Naive thymus-derived CD4-positive, alpha-beta T cell (primary cell): ENCODE results near the gene OR4C16. TPM values are rescaled to one million over a fixed set of nuclear protein-coding genes. Genes with fewer than 3 reads are reported as not detected.

Experiments used
- ATAC-seq: fragments of 150-1000 bp; cut with Tn5 transposase; 2 replicates; pipeline ENCODE4 v1.10.0; 2021; ENCODE audit warnings: mild to moderate bottlenecking, moderate library complexity
- CTCF ChIA-PET: fragments of 350-600 bp; sonication (Branson Sonifier 250); formaldehyde crosslinking; loops from one replicate; lab custom pipeline; 2021; ENCODE audit warnings: antibody characterized with exemption; lab: Charles Lee
- POLR2A ChIA-PET: fragments of 350-600 bp; sonication (Branson Sonifier 250); formaldehyde crosslinking; loops from one replicate; lab custom pipeline; 2021; ENCODE audit warnings: antibody characterized with exemption, inconsistent platforms; lab: Charles Lee
- DNase-seq, 9 donors: peaks; one replicate each; pipeline versions ENCODE4 v3.0.0 to v3.0.0-alpha.2; 2020 to 2022; ENCODE audit warnings: mixed read lengths in 1 of 9
- H3K27ac ChIP-seq: one replicate; pipeline ENCODE4 v1.7.0; 2013; ENCODE audit warnings: mild to moderate bottlenecking, low read depth, low read length, moderate library complexity
- H3K27me3 ChIP-seq, 2 donors: one replicate each; pipeline ENCODE4 v1.7.0; 2013; ENCODE audit warnings: low read length in 2 of 2, mild to moderate bottlenecking in 2 of 2, moderate library complexity in 2 of 2; ENCODE audit not compliant: control insufficient read depth in 2 of 2, insufficient read depth in 2 of 2
- H3K36me3 ChIP-seq, 3 experiments: 1 replicate in 2 of 3; 2 replicates in 1 of 3; pipeline ENCODE4 v1.7.0; 2013; ENCODE audit warnings: low read length in 3 of 3, mild to moderate bottlenecking in 3 of 3, moderate library complexity in 1 of 3; ENCODE audit not compliant: insufficient read depth in 3 of 3, control insufficient read depth in 2 of 3
- H3K4me1 ChIP-seq, 2 donors: one replicate each; pipeline ENCODE4 v1.7.0; 2013; ENCODE audit warnings: low read length in 2 of 2, mild to moderate bottlenecking in 2 of 2, moderate library complexity in 1 of 2; ENCODE audit not compliant: control insufficient read depth in 2 of 2, insufficient read depth in 2 of 2
- H3K4me3 ChIP-seq: 2 replicates; pipeline ENCODE4 v1.7.0; 2013; ENCODE audit warnings: mild to moderate bottlenecking, low read length
- H3K9me3 ChIP-seq, 3 experiments: 1 replicate in 2 of 3; 2 replicates in 1 of 3; pipeline ENCODE4 v1.7.0; 2013; ENCODE audit warnings: low read length in 3 of 3; ENCODE audit not compliant: control insufficient read depth in 2 of 3
- H3K27ac Mint-ChIP-seq, 9 donors: one replicate each; pipeline ENCODE4 v1.8.0; 2020 to 2022; ENCODE audit warnings: mixed read lengths in 9 of 9, mild to moderate bottlenecking in 8 of 9, moderate library complexity in 5 of 9, inconsistent platforms in 2 of 9
- H3K27me3 Mint-ChIP-seq, 5 donors: one replicate each; pipeline ENCODE4 v1.8.0; 2021 to 2022; ENCODE audit warnings: mixed read lengths in 5 of 5, mild to moderate bottlenecking in 1 of 5
- H3K36me3 Mint-ChIP-seq, 5 donors: one replicate each; pipeline ENCODE4 v1.8.0; 2020 to 2022; ENCODE audit warnings: mixed read lengths in 5 of 5, mild to moderate bottlenecking in 3 of 5, inconsistent platforms in 1 of 5
- H3K4me1 Mint-ChIP-seq, 7 donors: one replicate each; pipeline ENCODE4 v1.8.0; 2020 to 2022; ENCODE audit warnings: mixed read lengths in 7 of 7, mild to moderate bottlenecking in 3 of 7, inconsistent platforms in 1 of 7
- H3K4me3 Mint-ChIP-seq, 10 donors: one replicate each; pipeline ENCODE4 v1.8.0; 2020 to 2022; ENCODE audit warnings: mild to moderate bottlenecking in 10 of 10, mixed read lengths in 10 of 10, moderate library complexity in 6 of 10, inconsistent platforms in 2 of 10
- H3K9me3 Mint-ChIP-seq, 11 donors: one replicate each; pipeline ENCODE4 v1.8.0; 2020 to 2022; ENCODE audit warnings: mixed read lengths in 11 of 11, mild to moderate bottlenecking in 4 of 11, inconsistent platforms in 1 of 11, moderate library complexity in 1 of 11
- intact Hi-C, 2 donors: fragments of 100-400 bp; cut with micrococcal nuclease; formaldehyde crosslinking; loops; one replicate each; pipeline ENCODE4 v1.15.1; 2023
- polyA plus RNA-seq, 2 donors: library from polyadenylated mRNA; unstranded; fragments of 300-500 nt; fragmentation: Illumina TruSeq; gene quantifications; one replicate each; pipeline ENCODE4 v1.2.3, GENCODE V29; 2021
- total RNA-seq, 6 experiments: library from RNA in 5 of 6; stranded (reverse) in 5 of 6; gene quantifications; 1 replicate in 5 of 6; 2 replicates in 1 of 6; pipeline ENCODE4 v1.2.3 and lab custom pipeline; 2021 to 2026

The OR4C16 gene, protein sequence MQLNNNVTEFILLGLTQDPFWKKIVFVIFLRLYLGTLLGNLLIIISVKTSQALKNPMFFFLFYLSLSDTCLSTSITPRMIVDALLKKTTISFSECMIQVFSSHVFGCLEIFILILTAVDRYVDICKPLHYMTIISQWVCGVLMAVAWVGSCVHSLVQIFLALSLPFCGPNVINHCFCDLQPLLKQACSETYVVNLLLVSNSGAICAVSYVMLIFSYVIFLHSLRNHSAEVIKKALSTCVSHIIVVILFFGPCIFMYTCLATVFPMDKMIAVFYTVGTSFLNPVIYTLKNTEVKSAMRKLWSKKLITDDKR
- total RNA-seq, result not detected
- not detected for polyA plus RNA-seq
- not detected for total RNA-seq (lab: John Stamatoyannopoulos, UW)

- POLR2A ChIA-PET, result no interaction called here
- Mint-ChIP-seq H3K27ac (no peak within 1 kb of the TSS), H3K36me3 (peaks cover 0 to under 1% (median 0%) of the 10 kb centered on the region in 5 donors), H3K4me3 (no peak within 1 kb of the TSS), H3K27me3 (no peaks in the 10 kb centered on the region), H3K9me3 (peaks cover 2 to 30% (median 14%) of the 10 kb centered on the region in 11 donors), H3K4me1 (no peaks in the 10 kb centered on the region)
- no peaks in the 10 kb centered on the region for H3K4me1 ChIP-seq
- H3K9me3 ChIP-seq, result no peaks in the 10 kb centered on the region
- DNase-seq, result no peak
- no peak within 1 kb of the TSS for H3K4me3 ChIP-seq
- intact Hi-C loops, result no loop called here
- CTCF ChIA-PET, result no interaction called here
- H3K36me3 ChIP-seq, result no peaks in the 10 kb centered on the region
- no peak for ATAC-seq
- H3K27ac ChIP-seq, result no peak within 1 kb of the TSS
- no peaks in the 10 kb centered on the region for H3K27me3 ChIP-seq
Measured at GRCh38 chr11:55571828-55572227, at the start of gene OR4C16. Gene OR4C16, plus strand, starts transcription at chr11:55572128. Its CDS starts 0 bp downstream, at chr11:55572128.

- no peak within 1 kb of the TSS for H3K4me3 ChIP-seq
- no peak for DNase-seq
- no peaks in the 10 kb centered on the region for H3K27me3 Mint-ChIP-seq
- H3K9me3 Mint-ChIP-seq, result peaks cover 3 to 30% (median 19%) of the 10 kb centered on the region in 11 donors
- H3K36me3 Mint-ChIP-seq, result peaks cover 0 to 4% (median 0%) of the 10 kb centered on the region in 5 donors
- peaks cover 0 to 7% (median 0%) of the 10 kb centered on the region in 3 experiments for H3K9me3 ChIP-seq
- H3K27ac Mint-ChIP-seq, result no peak within 1 kb of the TSS
- no peaks in the 10 kb centered on the region for H3K4me1 ChIP-seq
- no peaks in the 10 kb centered on the region for H3K36me3 ChIP-seq
- POLR2A ChIA-PET, result no interaction called here
- ATAC-seq, result no peak
- H3K4me3 Mint-ChIP-seq, result no peak within 1 kb of the TSS
- intact Hi-C loops, result loop anchor here in 1 of 2 donors (10.0 kb wide), 1 partner anchor 59 kb away; no protein-coding TSS in a partner anchor
- H3K27me3 ChIP-seq, result no peaks in the 10 kb centered on the region
- CTCF ChIA-PET, result no interaction called here
- H3K27ac ChIP-seq, result no peak within 1 kb of the TSS
- no peaks in the 10 kb centered on the region for H3K4me1 Mint-ChIP-seq
Measured at GRCh38 chr11:55554169-55554568, 17.8 kb upstream of the OR4C16 start, which contains the start of gene OR4C15. Gene OR4C15, plus strand, starts transcription at chr11:55554469. Its CDS starts 0 bp downstream, at chr11:55554469.

DNA sequence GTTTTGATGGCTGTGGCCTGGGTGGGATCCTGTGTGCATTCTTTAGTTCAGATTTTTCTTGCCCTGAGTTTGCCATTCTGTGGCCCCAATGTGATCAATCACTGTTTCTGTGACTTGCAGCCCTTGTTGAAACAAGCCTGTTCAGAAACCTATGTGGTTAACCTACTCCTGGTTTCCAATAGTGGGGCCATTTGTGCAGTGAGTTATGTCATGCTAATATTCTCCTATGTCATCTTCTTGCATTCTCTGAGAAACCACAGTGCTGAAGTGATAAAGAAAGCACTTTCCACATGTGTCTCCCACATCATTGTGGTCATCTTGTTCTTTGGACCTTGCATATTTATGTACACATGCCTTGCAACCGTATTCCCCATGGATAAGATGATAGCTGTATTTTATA is 620 bp downstream of the OR4C16 start:
- POLR2A ChIA-PET, result no interaction called here
- ATAC-seq, result no peak

DNA sequence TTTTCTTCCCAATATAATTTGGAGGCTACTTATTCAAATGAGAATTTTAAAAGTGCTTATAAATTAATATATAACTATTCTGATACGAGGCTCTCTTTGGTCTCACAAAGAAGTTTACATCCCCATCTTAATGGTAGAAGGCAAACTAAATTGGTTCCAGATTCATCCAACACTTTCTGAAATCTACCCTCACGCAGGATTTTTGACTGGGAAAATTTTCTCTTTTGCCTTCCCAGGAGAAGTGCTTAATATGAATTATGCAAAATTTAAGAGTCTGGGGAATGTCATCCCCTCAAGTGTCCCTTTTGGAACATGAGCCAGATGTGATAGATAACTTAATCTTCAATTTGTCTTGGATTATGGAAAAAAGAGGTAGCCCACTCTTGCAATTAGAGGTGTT is 35.6 kb downstream of the OR4C16 start, which contains the start of gene OR4C11:
TSS of gene OR4C11 (minus strand) at position 101 of the 400 bp plus-strand sequence. CDS start 3,272 bp downstream, outside the sequence.
- H3K4me1 ChIP-seq, result no peaks in the 10 kb centered on the region
- POLR2A ChIA-PET, result no interaction called here
- H3K36me3 ChIP-seq, result no peaks in the 10 kb centered on the region
- peaks cover 0 to 28% (median 9%) of the 10 kb centered on the region in 11 donors for H3K9me3 Mint-ChIP-seq
- H3K4me3 Mint-ChIP-seq, result no peak within 1 kb of the TSS
- H3K36me3 Mint-ChIP-seq, result no peaks in the 10 kb centered on the region
- no peak within 1 kb of the TSS for H3K27ac ChIP-seq
- CTCF ChIA-PET, result no interaction called here
- no peaks in the 10 kb centered on the region for H3K27me3 Mint-ChIP-seq
- no peaks in the 10 kb centered on the region for H3K27me3 ChIP-seq
- H3K9me3 ChIP-seq, result no peaks in the 10 kb centered on the region
- H3K27ac Mint-ChIP-seq, result no peak within 1 kb of the TSS
- no peak for DNase-seq
- intact Hi-C loops, result no loop called here
- no peaks in the 10 kb centered on the region for H3K4me1 Mint-ChIP-seq
- H3K4me3 ChIP-seq, result no peak within 1 kb of the TSS
- no peak for ATAC-seq

More for the DNA sequence above, 620 bp downstream of the OR4C16 start:
- Mint-ChIP-seq H3K9me3 (peaks cover 3 to 33% (median 14%) of the 10 kb centered on the region in 11 donors), H3K36me3 (peaks cover 0 to 4% (median 0%) of the 10 kb centered on the region in 5 donors), H3K27me3 (no peaks in the 10 kb centered on the region), H3K4me3 (no peak overlapping the region), H3K4me1 (no peaks in the 10 kb centered on the region), H3K27ac (no peak overlapping the region)
- no peak overlapping the region for H3K27ac ChIP-seq
- H3K36me3 ChIP-seq, result no peaks in the 10 kb centered on the region
- intact Hi-C loops, result no loop called here
- no peaks in the 10 kb centered on the region for H3K4me1 ChIP-seq
- H3K9me3 ChIP-seq, result no peaks in the 10 kb centered on the region
- no peak for DNase-seq
- no peak overlapping the region for H3K4me3 ChIP-seq
- CTCF ChIA-PET, result no interaction called here
- H3K27me3 ChIP-seq, result no peaks in the 10 kb centered on the region

Other genes with a start within 250 kb of the OR4C16 start
- not detected for gene OR4A16, start 228.9 kb upstream of the OR4C16 start, total RNA-seq
- gene OR4A16, start 228.9 kb upstream of the OR4C16 start, polyA plus RNA-seq, result not detected
- gene OR4A15, start 204.2 kb upstream of the OR4C16 start, total RNA-seq, result not detected
- not detected for gene OR4A15, start 204.2 kb upstream of the OR4C16 start, polyA plus RNA-seq
- not detected for gene OR4C15, start 17.7 kb upstream of the OR4C16 start, total RNA-seq
- gene OR4C15, start 17.7 kb upstream of the OR4C16 start, polyA plus RNA-seq, result not detected
- not detected for gene OR4C11, start 35.5 kb downstream of the OR4C16 start, total RNA-seq
- gene OR4C11, start 35.5 kb downstream of the OR4C16 start, polyA plus RNA-seq, result not detected
- not detected for gene OR4P4, start 63.0 kb downstream of the OR4C16 start, total RNA-seq
- not detected for gene OR4P4, start 63.0 kb downstream of the OR4C16 start, polyA plus RNA-seq
- not detected for gene OR4S2, start 76.2 kb downstream of the OR4C16 start, total RNA-seq
- gene OR4S2, start 76.2 kb downstream of the OR4C16 start, polyA plus RNA-seq, result not detected
- not detected for gene OR4C6, start 90.1 kb downstream of the OR4C16 start, total RNA-seq
- not detected for gene OR4C6, start 90.1 kb downstream of the OR4C16 start, polyA plus RNA-seq
- gene OR5D13, start 201.3 kb downstream of the OR4C16 start, total RNA-seq, result not detected
- not detected for gene OR5D13, start 201.3 kb downstream of the OR4C16 start, polyA plus RNA-seq
- not detected for gene OR5D14, start 223.4 kb downstream of the OR4C16 start, total RNA-seq
- not detected for gene OR5D14, start 223.4 kb downstream of the OR4C16 start, polyA plus RNA-seq
- not detected for gene OR5L1, start 239.2 kb downstream of the OR4C16 start, total RNA-seq
- not detected for gene OR5L1, start 239.2 kb downstream of the OR4C16 start, polyA plus RNA-seq
- gene OR5D18, start 247.5 kb downstream of the OR4C16 start, total RNA-seq, result not detected
- not detected for gene OR5D18, start 247.5 kb downstream of the OR4C16 start, polyA plus RNA-seq